Mucosa of gallbladder (tissue), 1 donor: Measurements from ENCODE around the gene TMEM158. TPM values are rescaled to one million over a fixed set of nuclear protein-coding genes. Genes with fewer than 3 reads are reported as not detected.

Source experiments
- DNase-seq: peaks from one replicate; pipeline ENCODE4 v3.0.0-alpha.2; 2020; ENCODE audit warnings: low spot score
- total RNA-seq: library from RNA; stranded (reverse); gene quantifications from one replicate; pipeline ENCODE4 v1.2.1, GENCODE V29; 2021
- donor health status: DM: no; HTN: no; CAD: no.

TMEM158 gene
- total RNA-seq, 1 donor from 2014 or later, result 14.6 TPM

GRCh38 chr3:45232521-45232920 is 6.4 kb upstream of the TMEM158 start:
- DNase-seq, result no peak

GRCh38 chr3:45227946-45228345 is 1.9 kb upstream of the TMEM158 start:
- DNase-seq, result no peak

DNA sequence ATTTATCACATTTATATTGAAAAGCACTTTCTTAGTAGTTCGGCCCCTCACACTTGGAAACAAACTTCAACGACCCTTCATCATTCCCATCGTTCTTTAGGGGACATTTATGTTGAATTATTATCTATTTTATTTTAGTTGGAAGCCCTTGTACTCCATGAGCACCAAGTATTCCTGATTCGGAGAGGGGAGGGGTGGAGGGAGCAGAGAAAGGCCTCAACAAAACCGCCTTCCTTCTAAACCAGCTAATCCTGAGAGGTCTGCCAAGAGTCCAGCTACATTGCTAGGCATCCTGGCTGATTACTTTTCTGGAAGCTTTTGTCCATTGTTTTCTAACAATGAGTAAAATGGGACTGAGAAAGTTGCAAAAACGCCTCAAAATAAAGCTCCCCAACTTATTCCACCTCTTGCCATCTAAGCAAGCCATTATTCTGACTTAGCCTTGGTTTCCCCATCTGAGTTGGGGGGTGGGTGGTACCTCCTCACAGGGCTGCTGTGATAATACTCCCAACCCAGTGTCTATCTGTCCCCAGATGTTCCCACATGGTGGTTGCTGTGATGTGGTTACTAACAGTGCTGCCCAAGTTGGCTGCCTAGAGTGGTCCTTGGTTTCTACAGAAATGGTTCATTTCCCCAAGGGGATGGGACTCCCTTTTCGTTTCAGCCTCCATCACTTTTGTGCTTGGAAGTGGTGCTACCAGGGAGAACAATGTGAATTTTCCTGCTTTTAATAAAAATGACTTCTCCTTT is 1.2 kb upstream of the TMEM158 start:
- DNase-seq, result no peak

DNA sequence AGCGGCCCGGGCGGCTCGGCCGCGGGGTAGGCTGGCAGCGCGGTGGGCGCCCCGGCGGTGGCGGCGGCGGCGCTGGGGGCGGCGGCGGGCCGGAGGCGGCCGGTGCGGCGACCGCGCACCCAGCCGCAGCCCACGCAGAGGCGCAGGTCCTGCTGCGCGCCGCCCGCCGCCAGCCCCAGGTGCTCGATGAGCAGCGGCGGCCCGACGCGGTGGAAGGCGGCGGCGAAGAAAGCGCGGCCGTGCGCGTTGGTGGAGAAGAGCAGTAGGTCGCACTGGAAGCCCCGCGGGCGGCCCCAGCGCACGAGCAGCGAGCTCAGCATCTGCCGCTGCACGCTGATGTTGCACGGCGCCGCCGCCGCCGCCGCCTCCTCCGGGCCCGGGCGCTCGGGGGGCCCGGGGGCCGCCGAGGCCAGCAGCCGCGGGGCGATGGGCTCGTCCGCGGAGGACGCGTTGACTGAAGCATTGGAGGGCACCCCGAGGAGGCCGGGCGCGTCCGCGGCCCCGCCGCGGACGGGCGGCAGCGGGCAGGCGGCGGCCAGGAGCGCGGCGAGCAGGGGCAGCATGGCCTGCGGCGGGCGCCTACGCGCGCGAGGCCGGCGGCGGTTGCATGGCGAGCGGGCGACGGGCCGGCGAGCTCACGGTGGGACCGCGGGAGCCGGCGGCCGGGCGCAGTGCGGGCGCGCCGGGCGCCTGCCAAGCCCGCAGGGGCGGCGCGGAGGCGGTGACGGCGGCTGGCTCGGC is 452 bp downstream of the TMEM158 start:
- DNase-seq, result peak; percentile 17

DNA sequence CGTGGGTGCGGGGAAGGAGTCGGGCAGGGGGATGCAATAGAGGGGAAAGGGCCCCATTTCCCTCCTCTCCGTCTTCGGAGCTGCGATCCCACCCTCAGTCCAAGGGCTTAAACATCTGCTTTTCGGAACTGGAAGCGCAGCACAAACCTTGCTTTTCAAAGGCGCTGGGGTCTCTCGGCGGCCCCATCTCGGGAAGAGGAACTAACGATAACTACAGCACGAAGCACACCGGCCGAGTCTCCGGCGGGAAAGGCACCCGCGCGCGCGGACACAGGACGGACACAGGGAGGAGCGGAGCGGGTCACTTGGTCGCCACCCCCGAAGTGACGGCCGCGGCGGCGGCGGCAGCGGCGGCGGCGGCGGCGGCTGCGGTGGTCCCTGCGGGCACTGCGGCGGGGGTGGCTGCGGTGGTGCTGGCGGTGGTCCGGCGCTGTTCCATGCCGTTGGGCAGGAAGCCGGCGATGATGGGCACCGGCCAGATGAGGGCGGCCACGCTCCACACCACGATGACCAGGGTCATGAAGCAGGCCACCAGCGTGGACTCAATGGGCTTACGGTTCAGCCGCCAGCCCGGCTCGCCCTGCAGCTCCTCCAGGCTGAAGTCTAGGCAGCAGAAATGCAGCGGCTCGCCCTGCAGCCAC is 1.1 kb downstream of the TMEM158 start:
- DNase-seq, result peak; percentile 60

- no peak for DNase-seq
These were observed 2.0 kb downstream of the TMEM158 start for GRCh38 chr3:45223889-45224727.

GRCh38 chr3:45219694-45220093 is 6.4 kb downstream of the TMEM158 start:
- no peak for DNase-seq

GRCh38 chr3:45218578-45219390 is 7.3 kb downstream of the TMEM158 start:
- DNase-seq, result no peak

- no peak for DNase-seq
These were observed 10.0 kb downstream of the TMEM158 start for GRCh38 chr3:45216021-45216609.

DNA sequence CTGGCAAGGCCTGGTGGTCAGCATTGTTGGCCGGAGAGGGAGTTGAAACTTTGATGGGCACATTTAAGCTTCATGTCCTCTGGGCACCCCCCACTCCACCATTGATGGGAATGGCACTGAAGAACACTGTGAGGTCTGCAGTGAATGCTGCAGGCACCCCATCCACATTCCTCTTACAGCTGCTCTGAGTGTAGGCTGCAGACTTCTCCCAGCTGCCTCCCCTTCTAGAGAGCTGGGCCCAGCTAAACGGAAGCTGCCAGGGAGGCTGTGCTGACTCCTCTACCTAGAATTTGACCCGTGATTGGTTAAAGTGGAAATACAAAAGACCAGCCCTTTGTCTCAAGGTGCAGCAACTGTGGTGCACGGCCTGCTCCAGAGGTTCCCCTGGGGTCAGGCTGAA is 10.6 kb downstream of the TMEM158 start:
- no peak for DNase-seq

GRCh38 chr3:45214061-45214680 is 11.9 kb downstream of the TMEM158 start:
- DNase-seq, result no peak

- DNase-seq, result no peak
These were observed 14.0 kb downstream of the TMEM158 start for GRCh38 chr3:45212095-45212468.

DNA sequence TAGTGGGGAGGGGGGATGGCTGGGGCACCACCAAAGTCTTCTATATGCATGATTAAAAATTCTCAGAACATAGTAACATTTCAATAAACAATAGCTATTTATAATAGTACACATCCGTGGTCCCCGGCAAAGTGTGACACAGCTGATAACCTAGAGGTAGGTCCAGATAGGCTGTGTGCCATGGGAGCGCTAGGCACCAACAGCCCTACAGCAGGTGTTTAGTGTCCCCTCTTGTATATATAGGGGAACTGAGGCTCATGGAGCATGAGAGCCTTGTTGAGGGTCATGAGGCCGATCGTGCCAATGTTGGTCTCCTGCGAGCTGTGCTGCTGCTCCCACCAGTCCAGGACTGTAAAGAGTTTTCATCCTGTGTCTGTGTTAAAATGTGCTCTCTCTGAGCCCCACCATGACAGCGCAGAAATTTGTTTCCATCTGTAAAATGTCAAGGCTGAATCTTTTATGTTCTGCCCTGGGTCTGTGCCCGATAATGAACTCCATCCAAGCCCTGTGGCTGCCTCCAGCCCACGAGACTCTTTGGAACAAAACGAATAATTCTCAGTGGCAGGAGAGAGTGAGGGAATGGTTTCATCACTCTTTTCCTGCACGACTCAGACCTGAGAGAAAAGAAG is 14.5 kb downstream of the TMEM158 start:
- peak; percentile 28 for DNase-seq

- peak; percentile 81 for DNase-seq
These were observed 15.6 kb downstream of the TMEM158 start for GRCh38 chr3:45210308-45211041.

- no peak for DNase-seq
These were observed 16.6 kb downstream of the TMEM158 start for GRCh38 chr3:45209526-45209925.

- no peak for DNase-seq
These were observed 17.5 kb downstream of the TMEM158 start for GRCh38 chr3:45208586-45208985.

GRCh38 chr3:45207446-45207845 is 18.6 kb downstream of the TMEM158 start:
- DNase-seq, result no peak

GRCh38 chr3:45205126-45205525 is 21.0 kb downstream of the TMEM158 start:
- DNase-seq, result no peak

- peak; percentile 21 for DNase-seq
These were observed 22.0 kb downstream of the TMEM158 start for GRCh38 chr3:45204136-45204535.
